GM20000 (cell line): Measurements from ENCODE around the gene TBXT.

Experiments used
- DNase-seq: peaks from one replicate; pipeline ENCODE4 v3.0.0; 2012; ENCODE audit warnings: low spot score
- TF ChIP-seq, protein P1 (sequence below): IDR thresholded peaks from 2 replicates; pipeline ENCODE4 v1.5.1; 2012; ENCODE audit warnings: mild to moderate bottlenecking, control low read depth; ENCODE audit errors: extremely low read depth, missing control alignments

The TBXT gene

DNA sequence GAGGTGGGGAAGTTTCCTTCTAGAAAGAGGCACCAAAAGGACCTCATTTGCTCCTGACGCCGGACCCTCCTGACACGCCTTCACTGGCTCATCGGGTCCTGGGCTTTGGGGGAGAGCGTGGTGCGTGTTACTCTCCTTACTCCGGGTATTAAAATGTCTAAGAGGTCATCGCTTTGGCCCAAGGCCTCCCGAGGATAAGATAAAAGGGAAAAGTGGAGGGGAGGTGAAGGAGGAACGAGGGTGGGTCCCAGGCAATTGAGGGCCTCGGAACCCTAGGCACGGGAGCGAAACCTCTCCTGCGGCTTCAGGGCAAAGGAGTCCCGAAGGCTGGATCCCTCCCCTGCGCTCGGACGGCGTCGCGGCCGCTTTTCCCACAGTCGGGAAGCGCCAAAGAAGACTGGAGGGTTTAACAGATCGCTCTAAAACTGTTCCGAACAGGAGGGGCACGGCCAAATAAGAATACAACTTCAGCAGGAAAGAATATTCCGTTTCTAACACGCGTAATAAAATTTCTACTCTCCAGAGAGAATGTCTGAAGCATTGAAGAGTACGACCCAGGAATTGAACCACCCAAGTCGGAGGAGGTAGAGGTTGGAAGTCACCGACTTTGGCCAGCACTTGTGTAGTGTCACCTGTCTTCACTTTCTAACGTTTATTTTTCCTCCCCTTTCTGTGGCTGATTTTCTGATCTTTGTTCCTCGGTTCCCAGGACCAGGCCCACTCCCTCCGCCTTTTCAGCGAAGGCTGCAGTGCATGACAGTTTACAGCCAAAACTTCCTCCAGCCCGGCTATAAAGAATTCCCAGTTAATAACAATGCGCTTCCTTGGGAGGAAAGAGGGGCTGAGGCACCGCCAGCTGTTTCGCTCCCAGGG is 2.1 kb upstream of the TBXT start:
- no peak for DNase-seq
- TF ChIP-seq, protein P1, sequence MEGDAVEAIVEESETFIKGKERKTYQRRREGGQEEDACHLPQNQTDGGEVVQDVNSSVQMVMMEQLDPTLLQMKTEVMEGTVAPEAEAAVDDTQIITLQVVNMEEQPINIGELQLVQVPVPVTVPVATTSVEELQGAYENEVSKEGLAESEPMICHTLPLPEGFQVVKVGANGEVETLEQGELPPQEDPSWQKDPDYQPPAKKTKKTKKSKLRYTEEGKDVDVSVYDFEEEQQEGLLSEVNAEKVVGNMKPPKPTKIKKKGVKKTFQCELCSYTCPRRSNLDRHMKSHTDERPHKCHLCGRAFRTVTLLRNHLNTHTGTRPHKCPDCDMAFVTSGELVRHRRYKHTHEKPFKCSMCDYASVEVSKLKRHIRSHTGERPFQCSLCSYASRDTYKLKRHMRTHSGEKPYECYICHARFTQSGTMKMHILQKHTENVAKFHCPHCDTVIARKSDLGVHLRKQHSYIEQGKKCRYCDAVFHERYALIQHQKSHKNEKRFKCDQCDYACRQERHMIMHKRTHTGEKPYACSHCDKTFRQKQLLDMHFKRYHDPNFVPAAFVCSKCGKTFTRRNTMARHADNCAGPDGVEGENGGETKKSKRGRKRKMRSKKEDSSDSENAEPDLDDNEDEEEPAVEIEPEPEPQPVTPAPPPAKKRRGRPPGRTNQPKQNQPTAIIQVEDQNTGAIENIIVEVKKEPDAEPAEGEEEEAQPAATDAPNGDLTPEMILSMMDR, result no peak

DNA sequence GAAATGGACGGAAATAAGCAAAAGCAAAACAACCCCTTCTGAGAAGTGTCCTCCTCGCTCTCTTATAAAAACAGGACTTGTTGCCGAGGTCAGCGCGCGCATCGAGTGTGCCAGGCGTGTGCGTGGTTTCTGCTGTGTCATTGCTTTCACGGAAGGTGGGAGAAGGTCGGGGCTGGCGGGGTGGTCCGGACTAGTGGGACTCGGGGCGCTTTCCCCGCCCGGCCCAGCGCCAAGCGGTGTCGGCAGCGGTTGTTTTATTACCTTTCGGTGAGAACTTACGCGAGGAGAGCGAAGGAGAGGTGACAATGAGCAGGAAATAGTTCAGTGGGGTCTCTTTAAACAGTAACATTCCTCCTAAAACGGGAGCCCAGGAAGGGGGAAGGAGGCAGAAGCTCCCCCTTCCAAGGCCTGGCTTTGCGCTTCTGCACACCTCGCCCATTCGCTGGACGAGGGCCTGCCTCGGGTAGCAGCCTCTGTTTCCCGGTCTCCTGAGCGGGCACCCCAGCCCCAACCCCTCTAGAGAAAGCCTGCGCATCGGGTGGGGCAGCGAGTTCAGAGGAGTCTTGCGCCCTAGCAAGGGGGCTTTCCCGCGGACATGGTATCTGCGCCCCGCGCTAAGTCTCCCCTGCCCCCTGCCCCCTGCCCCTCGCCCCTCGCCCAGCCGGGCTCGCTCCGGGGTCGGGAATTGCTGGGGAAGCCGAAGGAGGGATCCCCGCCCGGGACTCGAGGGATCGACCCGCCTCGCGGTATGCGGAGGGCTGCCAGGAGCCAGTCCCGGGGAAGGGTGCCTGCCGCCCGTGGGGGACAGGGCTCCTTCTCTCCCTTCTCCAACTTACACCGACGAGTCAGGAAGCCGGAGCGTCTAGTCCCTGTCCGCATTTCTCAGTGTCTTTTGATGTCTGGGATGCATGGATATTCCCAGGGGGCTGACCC is 1.2 kb upstream of the TBXT start:
- TF ChIP-seq, protein P1, result no peak
- peak; percentile 19 for DNase-seq

DNA sequence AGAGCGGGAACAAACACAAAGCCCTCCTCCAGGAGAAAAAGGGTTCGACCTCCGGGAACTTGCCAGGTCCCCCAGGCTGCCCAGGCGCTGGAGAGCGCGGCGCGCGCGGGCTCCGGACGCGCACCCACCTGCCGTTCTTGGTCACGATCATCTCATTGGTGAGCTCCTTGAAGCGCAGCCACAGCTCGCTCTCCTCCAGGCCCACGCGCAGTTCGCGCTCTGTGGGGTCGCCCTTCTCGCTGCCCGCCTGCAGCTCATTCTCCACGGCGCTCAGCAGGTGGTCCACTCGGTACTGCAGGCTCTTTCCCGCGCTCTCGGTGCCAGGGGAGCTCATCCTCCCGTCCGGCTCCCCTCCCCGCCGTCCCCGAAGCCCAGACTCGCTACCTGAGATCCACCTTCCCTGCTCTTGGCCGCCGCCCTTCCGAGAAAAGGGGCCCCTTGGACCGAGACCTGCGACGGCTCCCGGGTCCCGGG is 356 bp downstream of the TBXT start:
- DNase-seq, result peak; percentile 25
- TF ChIP-seq, protein P1, result no peak

DNA sequence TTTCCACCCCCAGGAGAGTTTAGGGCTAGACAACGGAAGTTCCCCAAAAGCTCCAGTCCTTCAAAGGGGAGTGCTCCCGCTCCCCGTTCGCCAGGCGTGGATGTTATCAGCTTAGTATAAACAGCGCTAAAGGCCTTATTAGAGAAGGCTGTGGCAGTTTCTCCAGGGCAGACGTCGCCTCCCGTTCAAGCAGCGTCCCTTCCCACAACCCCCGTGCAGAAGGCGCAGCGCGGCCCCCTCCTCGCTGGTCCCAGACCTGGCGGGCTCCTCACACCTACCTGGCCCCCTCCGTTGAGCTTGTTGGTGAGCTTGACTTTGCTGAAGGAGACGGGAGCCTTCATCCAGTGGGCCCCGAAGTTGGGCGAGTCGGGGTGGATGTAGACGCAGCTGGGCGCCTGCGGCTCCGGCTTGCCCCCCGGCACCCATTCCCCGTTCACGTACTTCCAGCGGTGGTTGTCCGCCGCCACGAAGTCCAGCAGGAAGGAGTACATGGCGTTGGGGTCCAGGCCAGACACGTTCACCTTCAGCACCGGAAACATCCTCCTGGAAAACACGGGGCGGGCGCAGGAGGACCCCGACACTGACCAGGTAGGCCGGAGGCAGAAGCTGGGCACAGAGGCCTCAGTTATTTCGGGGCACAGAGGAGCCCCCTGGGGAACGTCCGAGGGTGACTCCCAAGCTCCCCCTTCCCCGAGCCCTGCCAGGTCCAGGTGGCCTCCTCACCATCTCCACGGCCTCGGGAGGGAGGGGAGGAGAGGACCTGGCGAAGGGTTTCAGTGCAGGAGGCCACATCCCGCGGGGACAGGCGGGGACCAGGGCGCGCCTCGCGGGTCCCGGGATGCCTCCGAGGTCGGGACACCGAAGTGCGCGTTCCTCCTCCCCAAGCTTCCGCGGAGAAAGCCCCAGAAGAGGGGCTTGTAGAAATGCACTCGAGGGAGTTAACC is 1.1 kb downstream of the TBXT start:
- peak; percentile 19 for DNase-seq
- TF ChIP-seq, protein P1, result no peak

DNA sequence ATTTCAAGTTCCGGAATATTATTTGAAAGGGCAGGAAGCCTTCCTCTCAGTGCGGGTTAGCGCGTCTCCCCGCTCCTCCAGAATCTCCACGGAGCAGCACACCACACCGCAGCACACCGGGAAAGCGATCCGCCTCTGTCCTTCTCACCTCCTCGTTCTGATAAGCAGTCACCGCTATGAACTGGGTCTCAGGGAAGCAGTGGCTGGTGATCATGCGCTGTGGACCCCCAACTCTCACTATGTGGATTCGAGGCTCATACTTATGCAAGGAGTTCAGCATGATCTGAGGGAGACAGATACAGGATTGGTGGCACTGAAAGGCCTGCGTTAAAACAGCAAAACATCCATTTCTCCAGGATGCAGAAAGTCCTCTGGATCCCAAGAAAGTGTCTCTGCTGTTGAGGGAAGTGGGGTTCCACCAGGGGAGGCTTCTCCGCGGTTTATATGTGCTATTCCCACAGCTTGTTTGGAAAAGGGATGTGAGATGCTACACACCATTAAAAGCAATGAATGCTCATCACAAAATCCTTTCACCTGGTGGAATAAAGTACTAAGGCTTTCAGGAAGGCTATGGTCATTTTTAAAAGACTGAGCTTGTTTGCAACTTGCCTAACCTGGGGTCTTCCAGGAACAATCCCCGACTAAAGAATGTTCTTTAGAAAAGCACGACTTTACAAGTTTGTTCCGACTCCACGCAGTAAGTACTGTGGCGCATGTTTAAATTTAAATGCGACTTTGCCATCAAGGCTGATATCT is 1.9 kb downstream of the TBXT start:
- peak; percentile 19 for DNase-seq
- TF ChIP-seq, protein P1, result no peak

DNA sequence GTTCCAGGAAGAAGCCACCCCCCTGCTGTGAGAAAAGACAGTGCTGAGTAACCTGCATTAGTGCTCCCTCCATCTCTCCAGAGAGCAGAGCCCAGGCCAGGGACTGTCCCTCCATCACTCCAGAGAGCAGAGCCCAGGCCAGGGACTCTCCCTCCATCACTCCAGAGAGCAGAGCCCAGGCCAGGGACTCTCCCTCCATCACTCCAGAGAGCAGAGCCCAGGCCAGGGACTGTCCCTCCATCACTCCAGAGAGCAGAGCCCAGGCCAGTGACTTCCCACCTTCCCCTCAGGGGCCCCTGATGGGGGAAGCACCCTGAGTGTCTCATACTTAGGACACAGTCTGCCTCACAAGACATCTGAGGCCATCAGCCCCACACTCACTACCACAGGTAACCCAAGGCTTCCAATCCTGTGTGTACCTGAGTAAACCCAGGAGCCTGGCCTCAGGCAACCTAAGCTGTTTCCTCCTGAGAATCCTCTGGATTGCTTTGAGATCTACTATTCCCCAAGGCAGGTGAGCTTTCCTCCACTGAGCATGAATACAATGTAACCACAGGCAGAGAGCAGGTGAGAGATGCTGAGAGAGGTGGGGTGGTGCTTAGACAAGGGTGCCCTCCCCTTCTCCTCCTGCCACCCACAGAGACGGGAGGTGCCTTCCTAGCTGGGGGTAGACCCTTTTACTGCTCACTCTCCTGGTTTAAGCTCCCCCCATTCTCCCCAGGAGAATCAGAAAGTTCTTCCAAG is 4.9 kb downstream of the TBXT start:
- TF ChIP-seq, protein P1, result no peak
- DNase-seq, result peak; percentile 78
